Stomach (tissue), 9 donors: ENCODE results near the gene DNAJC22. TPM values are rescaled to one million over a fixed set of nuclear protein-coding genes. Genes with fewer than 3 reads are reported as not detected.
A peak's percentile ranks its signal among the peaks of the same experiment; 100 is the strongest.

Experiments
- DNase-seq, 2 donors: peaks; one replicate each; pipeline versions ENCODE4 v3.0.0 to v3.0.0-alpha.2; 2013 to 2019
- H3K27ac ChIP-seq, 5 donors: fragments of 200-600 bp in 4 of 5; sonication (generic) in 4 of 5; one replicate each; pipeline ENCODE4 v1.5.1; 2013 to 2019; ENCODE audit warnings: mild to moderate bottlenecking in 1 of 5, moderate library complexity in 1 of 5
- H3K27me3 ChIP-seq, 3 donors: fragments of 200-600 bp; sonication (generic); one replicate each; pipeline ENCODE4 v1.5.1; 2017 to 2019; ENCODE audit warnings: mixed run types in 1 of 3
- H3K36me3 ChIP-seq, 4 donors: fragments of 200-600 bp; sonication (generic); 1 replicate in 3 of 4; 2 replicates in 1 of 4; pipeline ENCODE4 v1.5.1; 2016 to 2019
- H3K4me1 ChIP-seq, 4 donors: fragments of 200-600 bp; sonication (generic); one replicate each; pipeline ENCODE4 v1.5.1; 2016 to 2019
- H3K4me3 ChIP-seq, 4 donors: fragments of 200-600 bp; sonication (generic) in 3 of 4; one replicate each; pipeline ENCODE4 v1.5.1; 2016 to 2019; ENCODE audit warnings: mild to moderate bottlenecking in 1 of 4
- H3K9me3 ChIP-seq, 4 donors: fragments of 200-600 bp; sonication (generic); one replicate each; pipeline ENCODE4 v1.5.1; 2016 to 2019
- EP300 ChIP-seq: sonication (generic); formaldehyde crosslinking; IDR thresholded peaks from one replicate; pipeline ENCODE4 v1.6.1; 2017; ENCODE audit warnings: antibody characterized with exemption
- POLR2A ChIP-seq, 4 donors: fragments of 450-650 bp; IDR thresholded peaks; one replicate each; pipeline ENCODE4 v1.6.1; 2016; ENCODE audit warnings: antibody characterized with exemption in 4 of 4, control low read depth in 2 of 4, mild to moderate bottlenecking in 1 of 4, moderate library complexity in 1 of 4
- POLR2AphosphoS5 ChIP-seq, 3 donors: sonication (generic); formaldehyde crosslinking; IDR thresholded peaks; one replicate each; pipeline ENCODE4 v1.6.1; 2016; ENCODE audit warnings: antibody characterized with exemption in 3 of 3
- WGBS, 5 donors: extraction: QIAGEN DNeasy Blood & Tissue Kit in 3 of 5; methylation state at CpG; one replicate each; pipeline versions ENCODE4 v1.1.5 to v1.1.7; 2013 to 2018; 5-methylcytosine and 5-hydroxymethylcytosine counted together
- intact Hi-C: fragments of 100-400 bp; cut with DNase I; formaldehyde crosslinking; loops from one replicate; pipeline ENCODE4 v1.15.1; 2023; ENCODE audit warnings: low total_unique reads
- polyA plus RNA-seq, 3 donors: library from polyadenylated mRNA; stranded (reverse); fragments of 200-250 nt; gene quantifications; one replicate each; pipeline ENCODE4 v1.2.3, GENCODE V29; 2013
- total RNA-seq, 5 donors: library from RNA; depleted of rRNA; stranded (reverse); fragments of >200 nt; gene quantifications; one replicate each; pipeline versions ENCODE4 v1.1.0 to v1.2.3, GENCODE V29; 2014 to 2016
- TF ChIP-seq, protein P1 (sequence below), 7 experiments: fragments of 450-650 bp in 4 of 7; fragments of 200-600 bp in 3 of 7; sonication (generic) in 3 of 7; IDR thresholded peaks; one replicate each; pipeline ENCODE4 v1.5.1; 2016 to 2019; ENCODE audit warnings: antibody characterized with exemption in 7 of 7, control low read depth in 2 of 7, mild to moderate bottlenecking in 1 of 7
- donor health status: healthy with polysubstance abuse.
- donor health status: Bipolar disorder and iron deficiency.
- donor health status: healthy.

The DNAJC22 gene
- total and polyA plus RNA-seq, 8 donors, result 1.5 to 54.7 (median 3.1) TPM; not detected in 1

DNA sequence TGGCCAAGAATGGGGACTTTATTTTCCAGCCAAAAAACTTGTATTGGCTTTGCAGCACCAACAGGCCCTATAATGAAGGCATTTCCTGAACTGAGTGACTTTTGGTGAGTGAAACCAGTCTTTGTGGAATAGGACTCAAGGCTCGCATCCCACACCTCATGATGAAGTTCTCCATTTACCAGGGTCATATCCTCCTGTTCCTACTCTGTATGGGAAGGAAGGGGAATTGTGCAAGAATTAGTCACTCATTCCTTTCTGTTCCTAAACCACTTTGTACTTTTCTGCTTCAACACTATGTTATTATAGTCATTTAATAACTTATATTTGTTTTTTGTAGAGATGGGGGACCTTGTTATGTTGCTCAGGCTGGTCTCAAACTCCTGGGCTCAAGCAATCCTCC, 18.3 kb downstream of the DNAJC22 start:
- 86 to 100% (median 91%) methylated on average over 1 of the region's 1 CpG for WGBS, 5 donors
- intact Hi-C loops, result loop anchor here (5.0 kb wide), 1 partner anchor 152 kb away; no protein-coding TSS in a partner anchor
- peaks cover 0 to 4% (median 0%) of the 10 kb centered on the region in 3 donors for H3K27me3 ChIP-seq
- peaks cover 22 to 37% (median 27%) of the 10 kb centered on the region in 4 donors for H3K4me1 ChIP-seq
- no peak overlapping the region for H3K27ac ChIP-seq
- H3K36me3 ChIP-seq, result no peaks in the 10 kb centered on the region
- no peak for DNase-seq
- H3K9me3 ChIP-seq, result no peaks in the 10 kb centered on the region
- TF ChIP-seq POLR2AphosphoS5 (IDR thresholded peaks at IDR 0.05) (no peak), EP300 (no peak)
- TF ChIP-seq, protein P1, sequence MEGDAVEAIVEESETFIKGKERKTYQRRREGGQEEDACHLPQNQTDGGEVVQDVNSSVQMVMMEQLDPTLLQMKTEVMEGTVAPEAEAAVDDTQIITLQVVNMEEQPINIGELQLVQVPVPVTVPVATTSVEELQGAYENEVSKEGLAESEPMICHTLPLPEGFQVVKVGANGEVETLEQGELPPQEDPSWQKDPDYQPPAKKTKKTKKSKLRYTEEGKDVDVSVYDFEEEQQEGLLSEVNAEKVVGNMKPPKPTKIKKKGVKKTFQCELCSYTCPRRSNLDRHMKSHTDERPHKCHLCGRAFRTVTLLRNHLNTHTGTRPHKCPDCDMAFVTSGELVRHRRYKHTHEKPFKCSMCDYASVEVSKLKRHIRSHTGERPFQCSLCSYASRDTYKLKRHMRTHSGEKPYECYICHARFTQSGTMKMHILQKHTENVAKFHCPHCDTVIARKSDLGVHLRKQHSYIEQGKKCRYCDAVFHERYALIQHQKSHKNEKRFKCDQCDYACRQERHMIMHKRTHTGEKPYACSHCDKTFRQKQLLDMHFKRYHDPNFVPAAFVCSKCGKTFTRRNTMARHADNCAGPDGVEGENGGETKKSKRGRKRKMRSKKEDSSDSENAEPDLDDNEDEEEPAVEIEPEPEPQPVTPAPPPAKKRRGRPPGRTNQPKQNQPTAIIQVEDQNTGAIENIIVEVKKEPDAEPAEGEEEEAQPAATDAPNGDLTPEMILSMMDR (IDR thresholded peaks at IDR 0.05), result no peak
- H3K4me3 ChIP-seq, result no peak overlapping the region

DNA sequence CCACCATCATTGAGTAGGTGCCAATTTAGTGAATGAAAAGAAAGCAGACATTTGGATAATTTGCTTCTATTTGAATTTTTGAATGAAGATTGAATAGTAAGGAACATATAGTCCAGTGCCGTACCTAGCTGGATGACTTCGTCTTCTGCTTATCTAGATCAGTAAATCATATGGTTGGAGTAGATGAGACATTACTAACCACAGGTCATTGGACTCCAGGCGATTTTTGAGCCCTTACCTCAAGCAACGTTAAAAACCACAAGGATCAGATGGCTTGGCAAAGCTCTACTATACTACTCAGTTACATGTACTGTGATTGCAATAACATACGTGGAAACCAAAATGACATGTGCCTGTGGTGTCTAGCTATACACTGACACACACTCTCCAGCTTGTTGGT, 18.9 kb downstream of the DNAJC22 start:
- H3K4me3 ChIP-seq, result peak overlapping the region in 1 of 4 donors; percentile 70

DNA sequence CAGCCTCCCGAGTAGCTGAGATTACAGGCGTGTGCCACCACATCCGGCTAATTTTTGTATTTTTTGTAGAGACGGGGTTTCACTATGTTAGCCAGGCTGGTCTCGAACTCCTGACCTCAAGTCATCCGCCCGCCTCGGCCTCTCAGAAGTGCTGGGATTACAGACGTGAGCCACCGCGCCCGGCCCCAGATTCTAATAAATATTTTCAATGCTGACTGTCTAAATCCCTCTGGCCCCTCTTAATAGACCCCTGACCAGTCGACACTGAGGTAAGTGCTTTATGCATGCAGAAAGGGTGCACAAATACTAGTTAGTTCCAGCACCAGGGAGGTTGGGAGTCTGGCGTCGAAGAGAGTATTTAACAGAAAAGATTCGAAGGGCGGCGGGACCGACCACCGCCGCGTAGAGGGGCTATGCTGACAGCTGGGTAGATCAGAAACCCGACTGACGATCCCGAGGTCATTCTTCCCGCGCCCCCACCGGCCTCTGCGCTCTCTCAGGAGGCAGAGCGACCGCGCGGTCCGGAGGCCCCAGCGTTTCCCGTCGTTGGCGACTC, 19.5 kb downstream of the DNAJC22 start:
- H3K27ac ChIP-seq, result peak overlapping the region; percentile 90 to 97 (median 94)
- H3K4me1 ChIP-seq, result peaks cover 22 to 40% (median 29%) of the 10 kb centered on the region in 4 donors
- intact Hi-C loops, result no loop called here
- WGBS, 5 donors, result 7 to 15% (median 13%) methylated on average over 36 to 38 of the region's 38 CpGs
- no peak for DNase-seq
- peak overlapping the region; percentile 62 to 89 (median 72) for H3K4me3 ChIP-seq
- H3K27me3 ChIP-seq, result no peaks in the 10 kb centered on the region
- TF ChIP-seq EP300, result no peak
- TF ChIP-seq POLR2AphosphoS5 (IDR thresholded peaks at IDR 0.05), result no peak
- TF ChIP-seq POLR2A (IDR thresholded peaks at IDR 0.05), result no peak
- TF ChIP-seq, protein P1 (IDR thresholded peaks at IDR 0.05), result no peak
- H3K36me3 ChIP-seq, result no peaks in the 10 kb centered on the region
- no peaks in the 10 kb centered on the region for H3K9me3 ChIP-seq

More for the DNA sequence above, 18.9 kb downstream of the DNAJC22 start:
- peaks cover 22 to 40% (median 29%) of the 10 kb centered on the region in 4 donors for H3K4me1 ChIP-seq
- H3K36me3 ChIP-seq, result no peaks in the 10 kb centered on the region
- WGBS, 5 donors, result 73 to 85% (median 75%) methylated on average over 5 of the region's 5 CpGs
- H3K27ac ChIP-seq, result peak overlapping the region in 1 of 5 donors; percentile 97
- DNase-seq, result no peak
- no peaks in the 10 kb centered on the region for H3K27me3 ChIP-seq
- TF ChIP-seq EP300, result no peak
- no peak for TF ChIP-seq POLR2A (IDR thresholded peaks at IDR 0.05)
- TF ChIP-seq, protein P1 (IDR thresholded peaks at IDR 0.05), result no peak
- no peak for TF ChIP-seq POLR2AphosphoS5 (IDR thresholded peaks at IDR 0.05)
- intact Hi-C loops, result no loop called here
- no peaks in the 10 kb centered on the region for H3K9me3 ChIP-seq

DNA sequence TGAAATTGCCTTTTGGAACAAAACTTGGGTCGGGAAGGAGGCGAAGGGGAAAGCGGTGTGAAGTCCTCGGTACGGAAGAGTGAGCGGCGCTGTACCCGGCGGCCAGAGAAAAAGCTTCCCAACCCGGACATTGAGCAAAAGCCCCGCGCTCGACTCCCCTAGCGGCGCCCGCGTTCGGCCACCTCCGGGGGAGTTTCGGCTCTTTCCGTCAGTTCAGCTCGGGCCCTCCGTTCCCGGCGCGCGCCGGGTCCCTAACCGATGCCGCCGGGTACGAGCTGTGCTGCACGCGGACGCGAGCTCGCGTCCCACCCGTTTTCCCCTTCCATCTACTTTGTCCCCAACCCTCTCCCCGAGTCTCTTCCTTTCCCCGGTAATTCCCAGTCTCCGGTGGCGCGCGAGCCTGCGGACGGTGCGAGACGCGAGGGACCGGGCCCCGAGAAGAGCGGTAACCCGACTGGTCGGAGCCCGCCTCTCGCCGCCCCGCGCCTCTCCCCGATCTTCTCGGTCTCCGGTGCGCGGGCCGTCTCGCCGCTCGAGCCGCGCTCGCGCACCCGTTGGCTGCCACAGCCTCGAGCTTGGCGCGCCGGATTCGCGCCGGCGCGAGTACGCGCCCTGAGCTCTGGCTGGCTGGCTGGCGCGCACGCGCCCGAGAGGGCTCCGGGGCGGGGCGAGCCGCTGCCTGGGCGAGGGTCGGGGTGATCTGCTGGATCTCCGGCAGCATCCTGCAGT, 20.1 kb downstream of the DNAJC22 start:
- H3K4me1 ChIP-seq, result peaks cover 22 to 40% (median 29%) of the 10 kb centered on the region in 4 donors
- H3K9me3 ChIP-seq, result no peaks in the 10 kb centered on the region
- peak; percentile 91 to 98 for DNase-seq
- TF ChIP-seq POLR2AphosphoS5 (IDR thresholded peaks at IDR 0.05), result peak in 2 of 3 donors; percentile 67 to 73
- no peak for TF ChIP-seq EP300
- TF ChIP-seq, protein P1 (IDR thresholded peaks at IDR 0.05), result peak in 3 of 7 experiments; percentile 17 to 38 (median 36)
- intact Hi-C loops, result no loop called here
- 0 to 1% (median 1%) methylated on average over 82 to 97 of the region's 97 CpGs for WGBS, 5 donors
- peak overlapping the region; percentile 62 to 89 (median 72) for H3K4me3 ChIP-seq
- peak overlapping the region; percentile 90 to 97 (median 94) for H3K27ac ChIP-seq
- no peaks in the 10 kb centered on the region for H3K36me3 ChIP-seq
- no peaks in the 10 kb centered on the region for H3K27me3 ChIP-seq
